ENCODE data around the gene ART1. TPM values are rescaled to one million over a fixed set of nuclear protein-coding genes. Genes with fewer than 3 reads are reported as not detected.

ART1 gene
- total RNA-seq, 1 donor from 2014 or later: not detected

DNA sequence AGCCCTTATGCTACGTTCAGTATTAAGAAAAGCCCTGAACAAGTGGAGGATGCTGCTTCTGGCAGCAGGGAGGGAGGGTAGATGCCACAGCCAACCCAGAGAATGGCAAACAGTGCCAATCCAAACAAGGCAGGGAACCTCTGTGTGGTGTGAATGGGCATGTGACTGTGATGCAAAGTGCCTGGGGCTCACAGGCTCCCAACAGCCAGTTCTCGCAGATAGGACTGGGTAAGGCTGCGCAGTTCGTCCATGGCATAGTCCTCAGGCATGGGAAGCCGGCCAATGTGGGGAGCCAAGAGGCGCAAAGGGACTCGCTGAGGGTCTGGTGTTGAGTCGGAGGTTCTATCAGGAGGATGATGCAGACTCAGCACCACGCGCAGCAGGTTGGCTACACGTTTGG is 31.0 kb downstream of the ART1 start:
- Mint-ChIP-seq H3K4me1 (ENCODE audit: low read depth) (no peaks in the 10 kb centered on the region), H3K4me3 (ENCODE audit: low read depth) (no peak overlapping the region), H3K27ac (no peak overlapping the region), H3K36me3 (ENCODE audit: low read depth) (peaks cover 75% of the 10 kb centered on the region), H3K27me3 (ENCODE audit: low read depth) (no peaks in the 10 kb centered on the region), H3K9me3 (no peaks in the 10 kb centered on the region)
- intact Hi-C loops (cut with micrococcal nuclease): no loop called here
- DNase-seq (ENCODE audit: low spot score): no peak

DNA sequence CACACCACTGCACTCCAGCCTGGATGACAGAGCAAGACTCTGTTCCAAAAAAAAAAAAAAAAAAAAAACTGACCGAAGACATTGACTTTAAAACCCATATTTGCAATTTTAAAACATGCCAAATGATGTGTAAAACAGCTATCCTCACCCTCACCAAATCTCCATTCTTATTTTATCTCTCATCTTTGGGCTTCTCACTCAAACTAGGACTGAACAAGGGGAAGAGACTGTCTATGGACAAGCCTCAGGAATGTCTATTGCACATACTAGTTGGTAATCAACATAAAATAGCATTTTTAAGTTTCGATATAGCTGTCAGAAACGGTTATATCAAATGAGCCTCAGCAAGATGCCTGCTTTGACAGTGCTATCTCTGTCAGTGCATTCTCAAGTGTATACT is 34.1 kb downstream of the ART1 start:
- H3K36me3 Mint-ChIP-seq (ENCODE audit: low read depth): peaks cover 85% of the 10 kb centered on the region
- no peaks in the 10 kb centered on the region for H3K27me3 Mint-ChIP-seq (ENCODE audit: low read depth)
- H3K4me3 Mint-ChIP-seq (ENCODE audit: low read depth): no peak overlapping the region
- H3K27ac Mint-ChIP-seq: peak overlapping the region; percentile 25
- DNase-seq (ENCODE audit: low spot score): no peak
- intact Hi-C loops (cut with micrococcal nuclease): no loop called here
- H3K4me1 Mint-ChIP-seq (ENCODE audit: low read depth): peaks cover 8% of the 10 kb centered on the region
- H3K9me3 Mint-ChIP-seq: no peaks in the 10 kb centered on the region

GRCh38 chr11:3683039-3683438 is 38.1 kb downstream of the ART1 start:
- H3K9me3 Mint-ChIP-seq: no peaks in the 10 kb centered on the region
- H3K27me3 Mint-ChIP-seq (ENCODE audit: low read depth): no peaks in the 10 kb centered on the region
- peaks cover 8% of the 10 kb centered on the region for H3K4me1 Mint-ChIP-seq (ENCODE audit: low read depth)
- peaks cover 85% of the 10 kb centered on the region for H3K36me3 Mint-ChIP-seq (ENCODE audit: low read depth)
- DNase-seq (ENCODE audit: low spot score): no peak
- H3K27ac Mint-ChIP-seq: no peak overlapping the region
- intact Hi-C loops (cut with micrococcal nuclease): no loop called here
- H3K4me3 Mint-ChIP-seq (ENCODE audit: low read depth): no peak overlapping the region

- Mint-ChIP-seq H3K27me3 (ENCODE audit: low read depth) (no peaks in the 10 kb centered on the region), H3K9me3 (no peaks in the 10 kb centered on the region), H3K4me3 (ENCODE audit: low read depth) (no peak overlapping the region), H3K36me3 (ENCODE audit: low read depth) (peaks cover 77% of the 10 kb centered on the region), H3K27ac (no peak overlapping the region), H3K4me1 (ENCODE audit: low read depth) (peaks cover 8% of the 10 kb centered on the region)
- DNase-seq (ENCODE audit: low spot score): no peak
- intact Hi-C loops (cut with micrococcal nuclease): no loop called here
Observed at GRCh38 chr11:3684129-3684818, 39.3 kb downstream of the ART1 start.

DNA sequence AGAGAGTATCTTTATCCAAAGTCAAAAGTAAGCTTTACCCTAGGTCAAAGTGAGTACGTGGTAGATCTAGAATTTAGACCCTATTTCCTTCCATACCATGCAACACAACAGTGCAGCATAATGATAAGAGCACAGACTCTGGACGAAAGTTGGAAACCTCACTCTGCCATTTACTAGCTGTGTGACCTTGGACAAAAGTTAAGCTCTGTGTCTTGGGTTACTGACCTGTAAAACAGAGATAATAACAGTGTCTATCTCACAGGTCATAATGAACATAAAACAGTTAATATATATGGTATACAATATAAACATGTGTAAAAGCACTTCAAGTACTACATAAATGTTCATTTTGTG is 39.9 kb downstream of the ART1 start:
- H3K27me3 Mint-ChIP-seq (ENCODE audit: low read depth): no peaks in the 10 kb centered on the region
- H3K4me1 Mint-ChIP-seq (ENCODE audit: low read depth): peaks cover 8% of the 10 kb centered on the region
- no peak for DNase-seq (ENCODE audit: low spot score)
- intact Hi-C loops (cut with micrococcal nuclease): no loop called here
- no peak overlapping the region for H3K4me3 Mint-ChIP-seq (ENCODE audit: low read depth)
- H3K27ac Mint-ChIP-seq: no peak overlapping the region
- no peaks in the 10 kb centered on the region for H3K9me3 Mint-ChIP-seq
- peaks cover 72% of the 10 kb centered on the region for H3K36me3 Mint-ChIP-seq (ENCODE audit: low read depth)

DNA sequence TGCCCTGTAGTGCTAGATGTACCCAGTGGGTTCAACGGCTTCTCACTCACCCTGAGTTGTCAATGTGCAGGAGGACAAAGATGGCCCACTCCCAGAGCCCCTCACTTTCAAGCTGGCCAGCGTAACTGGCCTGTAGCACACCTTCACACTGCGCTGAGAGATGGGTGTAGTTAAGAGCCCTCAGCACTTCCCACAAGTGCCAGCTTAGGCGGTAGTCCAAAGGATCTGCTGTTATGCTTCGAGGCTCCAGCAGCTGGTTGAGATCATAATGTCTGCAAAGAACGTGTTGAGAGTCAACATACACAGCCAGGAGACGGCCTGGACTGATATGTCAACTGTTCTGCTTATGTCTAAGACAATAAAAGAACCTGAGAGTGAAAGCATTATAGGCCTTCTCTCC is 41.0 kb downstream of the ART1 start:
- peaks cover 70% of the 10 kb centered on the region for H3K36me3 Mint-ChIP-seq (ENCODE audit: low read depth)
- no peaks in the 10 kb centered on the region for H3K27me3 Mint-ChIP-seq (ENCODE audit: low read depth)
- no peak for DNase-seq (ENCODE audit: low spot score)
- no peak overlapping the region for H3K27ac Mint-ChIP-seq
- intact Hi-C loops (cut with micrococcal nuclease): no loop called here
- H3K4me1 Mint-ChIP-seq (ENCODE audit: low read depth): peaks cover 8% of the 10 kb centered on the region
- H3K9me3 Mint-ChIP-seq: no peaks in the 10 kb centered on the region
- no peak overlapping the region for H3K4me3 Mint-ChIP-seq (ENCODE audit: low read depth)

GRCh38 chr11:3686751-3687150 is 41.8 kb downstream of the ART1 start:
- peaks cover 67% of the 10 kb centered on the region for H3K36me3 Mint-ChIP-seq (ENCODE audit: low read depth)
- no peaks in the 10 kb centered on the region for H3K27me3 Mint-ChIP-seq (ENCODE audit: low read depth)
- H3K27ac Mint-ChIP-seq: no peak overlapping the region
- H3K9me3 Mint-ChIP-seq: no peaks in the 10 kb centered on the region
- DNase-seq (ENCODE audit: low spot score): no peak
- intact Hi-C loops (cut with micrococcal nuclease): no loop called here
- no peak overlapping the region for H3K4me3 Mint-ChIP-seq (ENCODE audit: low read depth)
- peaks cover 8% of the 10 kb centered on the region for H3K4me1 Mint-ChIP-seq (ENCODE audit: low read depth)

GRCh38 chr11:3700410-3700809 is 55.5 kb downstream of the ART1 start:
- Mint-ChIP-seq H3K4me3 (ENCODE audit: low read depth) (no peak overlapping the region), H3K27ac (no peak overlapping the region), H3K27me3 (ENCODE audit: low read depth) (no peaks in the 10 kb centered on the region), H3K4me1 (ENCODE audit: low read depth) (peaks cover 2% of the 10 kb centered on the region), H3K9me3 (no peaks in the 10 kb centered on the region), H3K36me3 (ENCODE audit: low read depth) (peaks cover 70% of the 10 kb centered on the region)
- no peak for DNase-seq (ENCODE audit: low spot score)
- intact Hi-C loops (cut with micrococcal nuclease): no loop called here

DNA sequence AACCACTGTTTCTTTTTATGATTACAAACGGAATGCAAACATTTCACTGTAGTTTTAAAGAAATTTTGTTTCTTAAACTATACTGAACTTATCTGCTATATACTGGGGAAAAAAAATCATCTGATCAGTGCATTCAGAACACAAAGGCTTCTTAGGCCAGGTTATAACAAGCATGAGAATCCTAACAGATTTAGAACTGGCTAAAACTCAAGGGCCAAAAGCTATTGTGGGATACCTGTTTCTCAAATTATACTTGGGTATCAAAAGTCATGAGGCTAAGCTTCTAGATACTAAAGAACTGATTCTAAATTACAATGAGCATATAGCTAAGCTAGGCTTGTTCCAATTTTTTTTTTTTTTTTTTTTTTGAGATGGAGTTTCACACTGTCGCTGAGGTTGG is 56.0 kb downstream of the ART1 start:
- no peak overlapping the region for H3K27ac Mint-ChIP-seq
- H3K4me1 Mint-ChIP-seq (ENCODE audit: low read depth): peaks cover 2% of the 10 kb centered on the region
- no peaks in the 10 kb centered on the region for H3K9me3 Mint-ChIP-seq
- no peak for DNase-seq (ENCODE audit: low spot score)
- no peak overlapping the region for H3K4me3 Mint-ChIP-seq (ENCODE audit: low read depth)
- peaks cover 69% of the 10 kb centered on the region for H3K36me3 Mint-ChIP-seq (ENCODE audit: low read depth)
- no peaks in the 10 kb centered on the region for H3K27me3 Mint-ChIP-seq (ENCODE audit: low read depth)
- intact Hi-C loops (cut with micrococcal nuclease): no loop called here

- Mint-ChIP-seq H3K27ac (no peak overlapping the region), H3K36me3 (ENCODE audit: low read depth) (peaks cover 73% of the 10 kb centered on the region)
- intact Hi-C loops (cut with micrococcal nuclease): no loop called here
Observed at GRCh38 chr11:3703383-3703782, 58.5 kb downstream of the ART1 start.

DNA sequence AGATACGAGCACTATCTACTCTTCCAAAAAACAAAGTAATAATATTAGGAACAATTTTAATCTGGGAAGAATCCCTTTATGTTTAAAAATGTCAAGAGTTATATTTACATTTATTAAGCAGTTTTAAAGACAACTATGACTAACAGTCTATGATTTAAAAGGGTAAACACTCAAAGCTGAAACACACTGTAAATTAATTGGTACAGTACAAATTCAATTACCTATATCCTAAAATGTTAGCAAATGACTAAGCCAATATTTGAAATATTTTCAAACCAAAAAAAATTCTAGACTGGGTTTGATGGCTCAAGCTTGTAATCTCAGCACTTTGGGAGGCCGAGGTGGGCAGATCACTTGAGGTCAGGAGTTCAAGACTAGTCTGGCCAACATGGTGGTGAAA is 62.2 kb downstream of the ART1 start:
- no peak for DNase-seq (ENCODE audit: low spot score)
- intact Hi-C loops (cut with micrococcal nuclease): no loop called here
- peaks cover 6% of the 10 kb centered on the region for H3K4me1 Mint-ChIP-seq (ENCODE audit: low read depth)
- no peaks in the 10 kb centered on the region for H3K27me3 Mint-ChIP-seq (ENCODE audit: low read depth)
- no peak overlapping the region for H3K27ac Mint-ChIP-seq
- H3K36me3 Mint-ChIP-seq (ENCODE audit: low read depth): peaks cover 69% of the 10 kb centered on the region
- H3K9me3 Mint-ChIP-seq: no peaks in the 10 kb centered on the region
- no peak overlapping the region for H3K4me3 Mint-ChIP-seq (ENCODE audit: low read depth)

More at GRCh38 chr11:3703383-3703782, 58.5 kb downstream of the ART1 start:
- no peak overlapping the region for H3K4me3 Mint-ChIP-seq (ENCODE audit: low read depth)
- no peaks in the 10 kb centered on the region for H3K9me3 Mint-ChIP-seq
- DNase-seq (ENCODE audit: low spot score): no peak
- peaks cover 4% of the 10 kb centered on the region for H3K4me1 Mint-ChIP-seq (ENCODE audit: low read depth)
- no peaks in the 10 kb centered on the region for H3K27me3 Mint-ChIP-seq (ENCODE audit: low read depth)

- H3K27me3 Mint-ChIP-seq (ENCODE audit: low read depth): no peaks in the 10 kb centered on the region
- intact Hi-C loops (cut with micrococcal nuclease): no loop called here
- no peak overlapping the region for H3K4me3 Mint-ChIP-seq (ENCODE audit: low read depth)
- H3K4me1 Mint-ChIP-seq (ENCODE audit: low read depth): peaks cover 4% of the 10 kb centered on the region
- peaks cover 73% of the 10 kb centered on the region for H3K36me3 Mint-ChIP-seq (ENCODE audit: low read depth)
- no peak for DNase-seq (ENCODE audit: low spot score)
- no peak overlapping the region for H3K27ac Mint-ChIP-seq
- no peaks in the 10 kb centered on the region for H3K9me3 Mint-ChIP-seq
Observed at GRCh38 chr11:3709977-3710376, 65.0 kb downstream of the ART1 start.

GRCh38 chr11:3710485-3711259 is 65.7 kb downstream of the ART1 start:
- Mint-ChIP-seq H3K4me1 (ENCODE audit: low read depth) (peaks cover 4% of the 10 kb centered on the region), H3K27me3 (ENCODE audit: low read depth) (no peaks in the 10 kb centered on the region), H3K36me3 (ENCODE audit: low read depth) (peaks cover 72% of the 10 kb centered on the region), H3K4me3 (ENCODE audit: low read depth) (no peak overlapping the region), H3K27ac (peak overlapping the region; percentile 76), H3K9me3 (no peaks in the 10 kb centered on the region)
- DNase-seq (ENCODE audit: low spot score): no peak
- intact Hi-C loops (cut with micrococcal nuclease): no loop called here
